Esophagus muscularis mucosa (tissue), 3 donors: ENCODE results near the gene CACNA2D3.

Experiments
- CTCF ChIP-seq, 3 experiments: fragments of 200-600 bp in 2 of 3; fragments of 450-650 bp in 1 of 3; sonication (generic) in 2 of 3; IDR thresholded peaks; one replicate each; pipeline ENCODE4 v1.5.1; 2017 to 2019; ENCODE audit warnings: antibody characterized with exemption in 3 of 3, mild to moderate bottlenecking in 2 of 3, moderate library complexity in 1 of 3
- POLR2AphosphoS5 ChIP-seq, 2 donors: sonication (generic); formaldehyde crosslinking; IDR thresholded peaks; one replicate each; pipeline ENCODE4 v1.6.1; 2017; ENCODE audit warnings: antibody characterized with exemption in 2 of 2

- TF ChIP-seq CTCF (IDR thresholded peaks at IDR 0.05) (no peak), POLR2AphosphoS5 (IDR thresholded peaks at IDR 0.05) (no peak)
Measured at GRCh38 chr3:54810401-54810800, 688.0 kb downstream of the CACNA2D3 start.
